LNCaP clone FGC (cell line): ENCODE results near the gene HSF5.

Source experiments
- DNase-seq: peaks from one replicate; pipeline ENCODE4 v3.0.0-alpha.2; 2011; ENCODE audit warnings: low read depth
- H3K4me3 ChIP-seq: 2 replicates; pipeline ENCODE4 v1.5.1; 2011; ENCODE audit warnings: mild to moderate bottlenecking, low read depth, low read length, control low read depth
- CTCF ChIP-seq: IDR thresholded peaks from 2 replicates; pipeline ENCODE4 v1.5.1; 2012; ENCODE audit warnings: mild to moderate bottlenecking; ENCODE audit not compliant: control insufficient read depth, insufficient read depth; ENCODE audit errors: extremely low read depth

HSF5 gene

GRCh38 chr17:58377661-58378060 lies 110.5 kb downstream of the HSF5 start:
- TF ChIP-seq CTCF: no peak
- no peak for DNase-seq
- no peak overlapping the region for H3K4me3 ChIP-seq

DNA sequence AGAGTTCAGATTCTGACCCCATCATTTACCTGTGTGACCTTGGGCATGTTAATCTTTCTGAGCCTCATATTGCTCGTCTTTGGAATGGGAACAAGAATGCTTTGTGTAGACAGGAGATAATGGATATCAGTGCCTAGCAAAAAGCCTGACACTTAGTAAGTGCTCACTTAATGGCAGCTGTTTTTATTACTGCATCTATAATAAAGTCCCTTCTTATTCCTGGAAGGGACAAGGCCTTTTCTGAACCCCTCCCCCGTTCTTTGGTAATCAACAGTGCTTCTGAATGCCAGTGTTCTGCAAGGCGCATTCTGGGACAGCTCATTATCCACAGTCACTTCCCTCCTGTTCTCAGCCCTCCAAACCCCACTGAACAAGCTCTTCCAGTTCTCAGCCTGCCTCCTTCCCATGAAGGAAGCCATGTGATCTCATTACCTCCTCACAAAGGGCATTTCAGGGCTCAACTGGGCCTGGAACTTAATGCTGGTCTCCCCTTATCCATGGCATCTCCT lies 111.1 kb downstream of the HSF5 start:
- DNase-seq: peak; percentile 87
- TF ChIP-seq CTCF: no peak
- H3K4me3 ChIP-seq: no peak overlapping the region

GRCh38 chr17:58376472-58377000 lies 111.7 kb downstream of the HSF5 start:
- TF ChIP-seq CTCF: no peak
- DNase-seq: no peak
- no peak overlapping the region for H3K4me3 ChIP-seq

DNA sequence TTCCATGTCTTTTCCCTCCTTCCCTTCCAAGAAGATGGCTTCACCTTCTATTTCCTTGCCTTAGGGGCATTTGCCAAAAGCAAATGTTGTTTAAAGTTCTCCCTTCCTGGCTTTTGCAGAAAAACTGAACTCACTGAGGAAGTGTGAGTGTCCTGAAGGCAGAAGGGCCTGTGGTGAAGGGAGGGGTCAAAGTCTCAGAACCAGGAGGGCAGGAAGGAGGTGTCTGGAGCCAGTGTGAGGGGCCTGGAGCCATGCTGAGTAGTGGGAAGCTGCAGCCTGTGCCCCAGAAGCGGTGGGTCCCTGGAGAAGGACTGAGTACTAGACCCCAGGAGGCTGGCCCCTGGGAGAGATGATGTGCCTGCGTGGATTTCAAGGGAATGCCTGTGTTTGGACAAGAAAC lies 112.4 kb downstream of the HSF5 start:
- no peak for DNase-seq
- H3K4me3 ChIP-seq: no peak overlapping the region
- TF ChIP-seq CTCF: no peak

DNA sequence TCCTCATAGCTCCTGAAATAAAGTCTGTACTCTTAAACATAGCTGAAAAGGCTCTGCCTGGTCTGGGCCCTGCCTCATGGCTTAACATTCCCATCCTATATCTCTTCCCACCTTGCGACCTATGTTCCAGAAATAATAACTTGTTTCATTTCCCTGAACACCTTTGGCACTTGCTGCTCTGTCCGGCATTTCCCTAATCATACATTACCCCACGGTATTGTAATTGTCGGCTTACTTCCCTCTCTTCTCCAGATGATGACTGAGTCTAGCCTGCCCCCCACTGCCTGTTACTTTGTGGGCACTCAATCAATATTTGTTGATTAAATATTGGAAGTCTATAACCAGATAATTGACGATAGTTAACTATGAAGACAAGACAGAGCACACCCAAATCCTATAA lies 113.0 kb downstream of the HSF5 start:
- no peak for TF ChIP-seq CTCF
- DNase-seq: no peak
- H3K4me3 ChIP-seq: no peak overlapping the region

GRCh38 chr17:58373923-58374322 lies 114.3 kb downstream of the HSF5 start:
- no peak for TF ChIP-seq CTCF
- H3K4me3 ChIP-seq: no peak overlapping the region
- no peak for DNase-seq

DNA sequence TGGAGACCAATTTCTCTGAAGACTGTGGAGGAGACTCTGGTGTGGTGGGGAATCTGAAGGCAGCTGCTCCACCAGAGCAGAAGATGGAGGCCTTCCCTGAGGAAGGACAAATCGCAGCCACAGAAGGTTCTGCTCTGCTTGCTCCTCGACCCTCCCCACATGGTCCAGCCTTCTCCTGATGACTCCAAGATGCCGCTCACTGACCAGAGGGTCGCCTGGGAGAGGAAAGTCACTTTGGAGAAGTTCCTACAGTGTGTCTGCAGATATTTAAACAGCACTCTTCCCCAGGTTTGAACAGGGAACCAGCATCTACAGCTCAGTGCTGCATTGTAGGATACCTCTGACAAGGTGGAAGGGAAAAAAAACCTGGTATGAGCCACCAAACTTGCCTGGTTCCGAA lies 115.2 kb downstream of the HSF5 start:
- no peak overlapping the region for H3K4me3 ChIP-seq
- TF ChIP-seq CTCF: no peak
- DNase-seq: no peak
